Putamen (tissue), 1 donor: ENCODE results near the gene SORCS1.
A peak's percentile ranks its signal among the peaks of the same experiment; 100 is the strongest.
"Not testable (repeated sequence)": the region's sequence is repeated elsewhere in the genome, so short reads cannot be mapped to it uniquely, and the experiment has no call there.

ENCODE experiments used
- DNase-seq: peaks from one replicate; pipeline ENCODE4 v3.0.0-alpha.2; 2016; ENCODE audit warnings: low spot score

The SORCS1 gene

GRCh38 chr10:106947643-106948042, 216.9 kb downstream of the SORCS1 start:
- no peak for DNase-seq

- no peak for DNase-seq
Observed at GRCh38 chr10:106942035-106942662, 222.4 kb downstream of the SORCS1 start.

- DNase-seq: peak; percentile 70
Observed at GRCh38 chr10:106941297-106942034, 223.0 kb downstream of the SORCS1 start.

- DNase-seq: no peak
Observed at GRCh38 chr10:106938513-106938912, 226.0 kb downstream of the SORCS1 start.

GRCh38 chr10:106935978-106936451, 228.5 kb downstream of the SORCS1 start:
- DNase-seq: no peak

GRCh38 chr10:106931853-106932249, 232.7 kb downstream of the SORCS1 start:
- no peak for DNase-seq

- no peak for DNase-seq
Observed at GRCh38 chr10:106931159-106931852, 233.2 kb downstream of the SORCS1 start.

GRCh38 chr10:106930751-106931150, 233.8 kb downstream of the SORCS1 start:
- no peak for DNase-seq

GRCh38 chr10:106929291-106929895, 235.1 kb downstream of the SORCS1 start:
- no peak for DNase-seq

- DNase-seq: not testable (repeated sequence)
Observed at GRCh38 chr10:106928151-106928550, 236.4 kb downstream of the SORCS1 start.

GRCh38 chr10:106925191-106925590, 239.3 kb downstream of the SORCS1 start:
- DNase-seq: no peak

GRCh38 chr10:106920538-106920937, 244.0 kb downstream of the SORCS1 start:
- no peak for DNase-seq

- DNase-seq: no peak
Observed at GRCh38 chr10:106919871-106920282, 244.6 kb downstream of the SORCS1 start.

- DNase-seq: no peak
Observed at GRCh38 chr10:106917452-106918055, 247.0 kb downstream of the SORCS1 start.

- no peak for DNase-seq
Observed at GRCh38 chr10:106914016-106914415, 250.5 kb downstream of the SORCS1 start.

- DNase-seq: no peak
Observed at GRCh38 chr10:106913348-106913747, 251.2 kb downstream of the SORCS1 start.

GRCh38 chr10:106911096-106911495, 253.4 kb downstream of the SORCS1 start:
- no peak for DNase-seq

GRCh38 chr10:106910666-106911065, 253.8 kb downstream of the SORCS1 start:
- DNase-seq: no peak

- no peak for DNase-seq
Observed at GRCh38 chr10:106908225-106908624, 256.3 kb downstream of the SORCS1 start.

GRCh38 chr10:106904209-106904608, 260.3 kb downstream of the SORCS1 start:
- no peak for DNase-seq

- no peak for DNase-seq
Observed at GRCh38 chr10:106903180-106903579, 261.3 kb downstream of the SORCS1 start.

- DNase-seq: no peak
Observed at GRCh38 chr10:106900016-106900652, 264.4 kb downstream of the SORCS1 start.
